Fibroblast of skin of left biceps (primary cell): ENCODE results near the gene PHF21B.
"Not testable (repeated sequence)": the region's sequence is repeated elsewhere in the genome, so short reads cannot be mapped to it uniquely, and the experiment has no call there.

Experiments
- DNase-seq, 2 experiments: peaks; one replicate each; pipeline ENCODE4 v3.0.0-alpha.2; 2013; ENCODE audit warnings: low read depth in 2 of 2

The PHF21B gene

DNA sequence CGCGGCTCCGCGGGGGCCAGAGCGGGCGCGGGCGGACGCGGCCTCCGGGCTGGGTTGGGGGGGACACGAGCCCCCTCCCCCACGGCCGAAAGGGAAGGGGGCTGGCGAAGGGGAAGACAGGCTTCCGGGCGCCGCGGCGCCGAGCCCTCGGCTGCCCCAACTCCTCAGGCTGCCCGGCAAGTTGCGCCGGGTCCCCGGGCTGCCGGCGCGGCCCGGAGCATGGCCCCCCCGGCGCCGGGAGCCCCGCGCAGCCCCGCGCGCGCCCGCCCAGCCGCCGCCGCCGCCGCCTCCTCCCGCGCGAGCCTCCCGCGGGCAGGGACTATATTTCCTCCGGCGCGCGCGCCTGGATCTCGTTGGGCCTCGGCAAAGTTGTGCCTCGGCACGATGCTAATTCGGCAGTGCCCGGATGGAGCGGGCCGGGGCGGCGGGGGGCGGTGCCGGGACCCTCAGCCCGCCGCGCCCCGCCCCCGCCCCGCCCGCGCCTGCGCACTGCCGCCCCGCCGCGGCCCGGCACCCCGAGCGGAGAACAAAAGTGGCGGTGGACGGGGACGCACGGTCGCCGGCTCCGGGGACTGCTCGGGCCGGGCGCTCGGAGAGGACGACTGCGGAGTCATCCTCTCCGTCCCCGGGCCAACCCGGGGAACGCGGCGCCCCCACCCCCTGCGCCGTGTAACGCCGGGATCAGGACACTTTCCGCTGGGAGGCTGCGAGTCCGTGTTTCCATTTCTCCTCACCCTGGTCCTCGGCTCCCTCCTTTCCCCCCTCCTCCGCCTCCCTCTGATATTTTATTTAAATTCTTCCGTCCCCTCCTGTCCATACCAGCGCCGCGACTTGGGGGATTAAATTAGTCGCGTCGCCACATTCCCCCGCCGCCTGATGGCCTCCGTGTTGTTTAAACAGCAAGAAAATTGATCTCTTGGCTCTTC lies at the start of gene PHF21B:
PHF21B (minus strand) TSS at position 400 of the 926 bp plus-strand sequence. CDS start 456 bp downstream, outside the sequence.
- DNase-seq = peak; percentile 36

DNA sequence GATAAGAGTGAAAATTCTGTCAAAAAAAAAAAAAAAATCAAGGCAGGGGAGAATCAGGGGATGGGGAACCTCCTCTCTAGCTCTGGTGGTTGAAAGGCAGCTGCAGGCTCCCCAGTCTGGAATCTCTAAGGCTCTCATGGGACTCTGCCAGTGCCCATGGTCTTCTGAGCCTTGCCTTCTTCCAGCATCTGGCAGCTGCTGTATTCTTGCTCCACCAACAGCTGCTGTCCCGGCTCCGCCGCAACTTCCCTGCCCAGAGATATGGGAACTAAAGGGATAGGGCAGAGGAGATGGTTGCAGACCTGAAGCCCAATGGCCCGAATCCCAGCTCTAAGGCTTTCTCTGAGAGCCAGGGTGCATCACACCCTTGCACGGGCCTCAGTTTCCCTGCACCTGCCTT lies 49.5 kb upstream of the PHF21B start:
- DNase-seq = no peak

DNA sequence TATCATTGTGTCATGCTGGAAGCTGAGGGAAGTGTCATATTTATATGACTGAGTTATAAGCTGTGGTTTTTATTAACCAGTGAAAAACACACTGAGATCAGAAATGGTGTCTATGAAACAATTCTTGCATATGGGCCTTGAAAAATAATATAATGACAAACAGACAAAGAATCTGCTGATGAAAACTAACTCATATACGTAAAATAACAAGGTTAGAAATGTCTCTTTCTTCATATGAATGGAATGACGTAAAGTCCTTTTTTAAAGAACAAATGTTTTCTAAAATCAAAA lies 48.8 kb upstream of the PHF21B start:
- no peak for DNase-seq

DNA sequence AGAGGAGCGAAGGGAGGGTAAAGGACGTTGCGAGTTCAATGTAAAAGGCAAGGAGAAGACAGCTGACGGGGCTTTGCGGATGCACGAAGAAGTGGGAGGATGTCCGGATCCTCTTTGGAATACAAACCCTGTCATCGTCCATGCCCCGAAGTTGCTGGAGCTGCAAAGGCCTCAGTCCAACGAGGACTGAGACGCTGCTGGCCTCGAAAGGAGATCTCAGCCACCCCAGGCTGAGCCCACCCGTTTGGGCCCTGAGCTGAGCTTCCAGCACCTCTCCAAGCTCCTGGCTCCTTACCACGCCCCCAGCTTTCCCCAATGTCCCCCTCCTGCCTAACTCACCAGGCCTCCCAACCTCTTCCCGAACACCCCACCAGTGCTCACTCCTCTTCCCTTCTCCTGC lies 46.1 kb upstream of the PHF21B start:
- DNase-seq = no peak

DNA sequence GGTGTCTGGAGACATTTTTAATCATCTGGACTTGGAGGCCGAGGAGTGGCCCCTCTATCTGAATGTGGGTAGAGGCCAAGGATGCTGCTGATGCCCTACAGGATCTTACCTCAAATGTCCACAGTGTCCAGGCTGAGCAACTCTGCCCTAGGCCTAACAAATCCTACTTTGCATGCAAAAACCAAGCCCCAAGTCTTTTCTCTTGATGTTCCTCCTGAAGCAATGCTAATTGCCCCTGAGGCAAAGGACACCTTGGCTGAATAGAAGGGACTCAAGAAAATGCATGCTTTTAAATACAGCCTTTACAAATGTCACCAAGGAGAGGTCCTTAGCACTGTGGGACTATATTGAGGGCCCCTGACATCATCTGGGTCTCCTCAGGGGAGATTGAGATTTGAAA lies 43.8 kb upstream of the PHF21B start:
- no peak for DNase-seq

DNA sequence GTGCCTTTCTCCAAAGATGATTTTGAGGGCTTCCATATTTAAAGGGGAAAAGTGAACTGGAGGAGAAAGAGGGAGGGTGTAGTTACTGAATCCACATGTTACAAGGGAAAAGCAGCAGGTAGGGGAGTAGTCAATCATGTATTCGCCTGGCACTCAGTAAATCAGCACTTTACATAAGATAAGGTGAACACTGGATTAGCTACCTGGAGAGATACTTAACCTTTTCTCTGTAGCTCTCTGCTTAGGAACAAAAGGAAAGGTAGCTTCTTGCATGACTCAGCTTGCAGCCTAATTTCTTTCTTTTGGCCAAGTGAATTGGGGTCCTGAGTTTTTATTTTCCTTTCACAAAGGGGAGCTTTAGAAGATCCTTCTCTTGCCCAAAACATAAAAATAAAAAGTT lies 43.3 kb upstream of the PHF21B start:
- DNase-seq = no peak

DNA sequence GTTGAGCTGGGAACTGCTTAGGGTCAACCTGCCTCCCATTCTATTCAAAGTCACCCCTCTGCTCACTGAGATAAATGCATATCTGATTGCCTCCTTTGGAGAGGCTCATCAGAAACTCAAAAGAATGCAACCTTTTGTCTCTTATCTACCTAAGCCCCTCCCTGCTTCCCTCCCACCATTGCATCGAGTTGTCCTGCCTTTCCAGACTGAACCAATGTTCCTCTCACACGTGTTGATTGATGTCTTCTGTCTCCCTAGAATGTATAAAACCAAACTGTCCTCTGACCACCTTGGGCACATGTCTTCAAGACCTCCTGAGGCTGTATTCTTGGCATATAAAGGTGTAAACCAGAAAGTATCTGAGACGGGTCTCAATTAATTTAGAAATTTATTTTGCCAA lies 42.9 kb upstream of the PHF21B start:
- not testable (repeated sequence) for DNase-seq

DNA sequence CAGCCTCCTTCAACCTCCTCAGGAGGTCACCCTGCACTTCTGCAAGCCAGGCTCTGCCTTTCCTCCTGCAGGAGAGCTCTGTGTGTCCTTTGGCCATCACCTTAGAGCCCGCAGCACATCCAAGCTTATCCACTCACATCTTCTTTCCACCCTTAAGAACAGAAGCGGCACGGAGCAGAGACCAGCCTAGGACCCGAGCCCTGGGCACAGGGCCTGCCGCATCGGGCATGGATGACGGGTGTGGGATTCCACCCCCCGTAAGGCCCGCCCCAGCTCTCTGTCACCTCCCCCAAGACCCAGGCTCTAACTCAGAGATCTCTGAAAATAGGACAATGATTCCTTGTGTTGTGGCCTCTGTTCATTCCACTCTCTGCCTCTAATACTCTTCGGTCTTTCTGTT lies 42.1 kb upstream of the PHF21B start:
- no peak for DNase-seq

DNA sequence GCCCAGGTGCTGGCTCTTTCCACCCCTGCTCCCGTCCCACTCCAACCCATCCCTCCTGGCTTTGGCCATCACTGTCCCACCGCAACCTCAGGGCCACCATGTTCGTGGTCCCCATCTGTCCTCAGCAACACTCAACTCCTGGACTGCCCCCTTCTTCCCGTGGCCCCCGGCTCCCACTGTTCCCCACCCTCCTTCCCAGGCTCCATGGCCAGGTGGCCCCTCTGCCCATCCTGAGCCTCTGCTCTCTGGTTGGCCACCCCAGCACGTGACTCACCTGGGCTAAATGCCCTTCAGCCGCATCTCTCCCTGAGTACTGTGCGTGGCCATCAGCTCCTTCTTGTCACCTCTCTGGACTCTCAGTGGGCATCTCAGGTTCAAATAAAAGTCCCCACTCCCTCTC lies 41.6 kb upstream of the PHF21B start:
- DNase-seq = no peak

DNA sequence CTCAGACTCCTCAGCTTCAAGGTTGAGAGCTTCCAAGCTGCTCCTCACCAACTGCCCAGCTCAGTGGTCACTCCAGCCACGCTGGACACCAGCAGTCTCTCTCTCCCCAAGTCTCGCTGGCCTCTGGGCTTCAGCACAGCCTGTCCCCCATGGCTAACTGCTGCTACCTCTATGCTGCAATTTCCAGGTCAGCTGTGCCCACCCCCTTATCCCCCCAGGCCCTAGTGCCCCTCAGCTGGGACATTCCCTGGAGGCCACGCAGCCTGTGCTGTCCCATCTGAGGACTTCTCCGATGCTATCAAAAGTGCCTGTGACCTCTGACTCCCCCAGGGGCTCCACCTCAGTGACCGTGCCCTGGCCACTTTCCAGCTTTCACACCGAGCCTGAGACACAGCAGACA lies 37.5 kb upstream of the PHF21B start:
- DNase-seq = no peak

DNA sequence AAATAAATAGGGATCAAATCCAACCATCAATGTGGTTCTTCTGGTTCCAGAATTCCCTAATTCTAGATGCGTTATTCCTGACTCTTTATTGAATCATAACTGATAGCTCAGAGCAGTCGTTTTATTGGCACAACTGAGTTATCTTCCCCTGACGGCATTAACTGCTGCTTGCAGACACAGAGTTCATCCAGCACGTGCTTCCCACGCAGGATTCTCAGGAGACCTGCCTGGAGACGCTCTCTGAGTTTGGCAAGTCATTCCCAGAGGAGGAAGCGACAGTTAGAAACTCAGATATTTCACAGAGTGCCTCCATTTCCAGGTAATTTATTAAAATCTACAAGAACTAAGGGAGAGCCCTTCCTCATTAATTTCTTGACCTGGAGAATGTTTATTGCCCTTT lies 35.4 kb upstream of the PHF21B start:
- no peak for DNase-seq

DNA sequence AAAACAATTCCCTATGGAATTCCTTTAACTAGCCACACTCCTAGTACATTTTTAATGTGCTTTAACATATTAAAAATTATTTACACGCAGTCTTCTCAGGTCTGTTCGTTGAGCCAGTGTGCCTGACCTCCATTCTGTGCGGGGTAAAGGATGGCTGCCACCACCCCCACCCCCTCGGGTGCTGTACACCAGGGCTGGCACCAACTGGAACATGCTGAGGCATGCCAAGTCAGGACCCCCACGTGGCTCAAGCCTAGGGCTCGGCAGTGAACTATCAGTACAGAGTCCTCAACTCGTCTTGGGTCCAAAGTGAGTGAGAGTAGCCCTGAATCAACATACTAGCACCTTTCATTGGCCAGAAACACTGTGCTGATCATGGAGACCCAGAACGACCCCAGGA lies 32.5 kb upstream of the PHF21B start:
- no peak for DNase-seq

DNA sequence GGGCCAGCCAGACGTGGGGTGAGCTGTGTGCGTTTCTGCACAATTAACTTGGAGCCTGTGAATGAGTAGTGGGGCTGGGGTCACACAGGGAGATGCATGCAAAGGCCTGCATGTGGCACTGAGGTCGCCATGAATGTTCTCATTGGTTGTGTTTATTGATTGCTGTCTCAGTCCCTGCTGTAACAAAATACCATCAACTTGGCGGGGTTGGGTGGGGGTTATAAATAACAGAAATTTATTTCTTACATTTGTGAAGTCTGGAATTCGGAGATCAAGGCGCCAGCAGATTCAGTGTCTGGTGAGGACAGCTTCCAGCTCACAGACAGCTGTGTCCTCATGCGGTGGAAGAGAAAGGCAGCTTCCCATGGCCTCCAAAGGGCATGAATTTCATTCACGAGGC lies 29.3 kb upstream of the PHF21B start:
- DNase-seq = no peak

DNA sequence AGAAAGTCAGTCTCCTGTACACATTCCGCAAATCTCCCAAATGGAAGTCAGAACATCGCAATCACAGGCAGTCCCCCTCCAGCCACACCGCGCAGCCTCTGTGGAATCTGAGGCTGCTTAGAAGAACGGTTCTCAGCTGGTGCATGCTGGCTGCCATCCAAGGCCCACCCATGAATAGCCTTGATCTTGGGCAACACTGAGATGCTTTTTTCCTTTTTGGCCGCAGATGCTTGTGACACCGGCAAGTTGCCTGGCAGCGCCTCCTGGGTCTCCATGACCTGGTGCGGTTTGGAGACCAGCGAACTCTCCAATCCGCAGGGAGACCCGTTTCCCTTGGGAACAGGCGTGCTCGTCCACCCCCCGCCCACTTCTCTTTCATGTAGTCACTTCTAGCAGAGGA lies 26.3 kb upstream of the PHF21B start:
- DNase-seq = no peak

DNA sequence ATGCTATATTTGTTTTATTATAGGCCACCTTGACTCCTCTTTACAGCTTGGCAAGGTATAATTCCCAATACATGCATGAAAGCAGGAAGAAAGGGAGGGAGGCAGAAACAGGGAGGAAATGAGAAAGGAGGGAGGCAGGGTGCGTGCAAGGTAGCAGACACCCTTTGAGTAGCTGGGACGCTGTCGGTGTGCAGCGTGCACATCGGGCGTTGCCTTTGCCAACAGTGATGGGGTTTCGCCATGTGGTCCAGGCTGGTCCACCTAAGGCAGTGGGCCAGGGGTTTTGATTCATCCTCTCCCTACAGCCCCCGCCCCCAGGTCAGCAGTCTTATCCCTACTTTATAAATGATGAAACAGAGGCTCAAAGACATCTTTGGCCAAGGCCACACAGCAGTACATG lies 25.0 kb upstream of the PHF21B start:
- no peak for DNase-seq

DNA sequence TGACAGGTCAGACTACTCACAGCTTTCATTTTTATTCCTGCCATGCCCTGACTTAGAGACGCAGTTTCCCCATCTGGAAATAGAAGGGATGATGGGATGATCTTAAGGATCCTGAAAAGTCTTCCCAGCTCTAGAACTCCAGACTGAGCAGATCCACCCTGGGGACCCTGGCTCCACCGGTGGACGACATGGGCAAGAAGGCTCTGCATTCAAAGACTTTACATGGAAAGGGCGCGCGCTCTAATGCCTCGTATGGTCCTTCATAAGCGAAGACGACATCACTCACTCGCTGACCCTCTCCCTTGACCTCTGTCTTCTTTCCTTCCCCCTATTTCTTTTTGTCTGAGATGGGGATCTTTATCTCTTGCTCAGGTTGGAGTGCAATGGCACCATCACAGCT lies 24.4 kb upstream of the PHF21B start:
- DNase-seq = no peak

DNA sequence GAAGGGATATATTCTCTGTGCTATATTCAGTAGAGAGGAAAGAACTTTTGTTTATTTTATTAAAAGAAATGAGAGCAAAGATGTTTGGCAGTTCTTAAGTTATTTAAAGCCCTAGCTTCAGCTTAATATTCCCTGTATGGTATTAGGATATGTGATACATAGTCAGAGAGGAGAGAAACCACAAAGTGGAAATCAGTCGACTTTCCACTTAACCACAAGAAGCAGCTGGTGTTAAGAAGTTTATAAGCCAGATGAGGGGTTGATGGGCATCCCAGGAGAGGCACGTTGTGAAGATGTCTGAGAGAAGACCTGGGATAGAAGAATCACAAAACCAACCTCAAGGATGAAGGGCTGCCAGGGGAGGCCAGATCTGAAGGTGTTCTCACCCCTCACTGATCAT lies 23.3 kb upstream of the PHF21B start:
- no peak for DNase-seq

DNA sequence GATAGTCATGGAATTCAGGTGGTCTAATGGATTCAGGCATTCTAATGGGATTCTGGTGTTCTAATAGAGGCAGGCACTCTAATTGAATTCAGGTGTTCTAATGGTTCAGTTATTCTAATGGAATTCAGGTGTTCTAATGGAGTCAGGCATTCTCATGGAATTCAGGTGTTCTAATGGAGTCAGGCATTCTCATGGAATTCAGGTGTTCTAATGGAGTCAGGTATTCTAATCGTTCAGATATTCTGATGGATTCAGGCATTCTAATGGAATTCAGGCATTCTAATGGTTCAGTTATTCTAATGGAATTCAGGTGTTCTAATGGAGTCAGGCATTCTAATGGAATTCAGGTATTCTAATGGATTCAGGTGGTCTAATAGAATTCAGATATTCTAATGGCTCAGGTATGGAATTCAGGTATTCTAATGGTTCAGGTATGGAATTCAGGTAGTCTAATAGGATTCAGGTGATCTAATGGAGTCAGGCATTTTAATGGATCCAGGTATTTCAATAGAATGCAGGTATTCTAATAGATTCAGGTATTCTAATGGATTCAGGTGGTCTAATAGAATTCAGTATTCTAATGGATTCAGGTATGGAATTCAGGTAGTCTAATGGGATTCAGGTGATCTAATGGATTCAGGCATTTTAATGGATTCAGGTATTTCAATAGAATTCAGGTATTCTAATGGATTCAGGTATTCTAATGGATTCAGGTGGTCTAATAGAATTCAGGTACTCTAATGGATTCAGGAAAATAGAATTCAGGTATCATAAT lies 22.0 kb upstream of the PHF21B start:
- DNase-seq = no peak

DNA sequence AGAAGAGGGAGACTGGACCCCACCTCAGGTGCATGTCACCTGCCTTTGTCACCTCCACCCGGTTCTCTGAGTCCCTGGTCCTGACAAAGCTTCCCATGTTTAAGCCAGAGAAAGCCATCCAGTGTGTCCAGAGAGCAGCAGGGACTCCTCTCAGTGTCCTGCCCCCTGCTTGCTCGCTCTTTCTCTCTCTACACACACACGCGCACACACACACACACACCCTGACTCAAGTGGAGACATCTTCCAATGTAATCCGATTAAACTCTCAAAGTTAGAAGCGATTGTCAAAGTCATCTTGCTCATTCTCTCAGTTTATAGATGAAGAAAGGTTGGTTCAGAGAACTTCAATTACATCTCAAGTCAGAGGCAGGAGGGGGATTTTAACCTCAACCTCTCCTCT lies 19.7 kb upstream of the PHF21B start:
- DNase-seq = no peak

DNA sequence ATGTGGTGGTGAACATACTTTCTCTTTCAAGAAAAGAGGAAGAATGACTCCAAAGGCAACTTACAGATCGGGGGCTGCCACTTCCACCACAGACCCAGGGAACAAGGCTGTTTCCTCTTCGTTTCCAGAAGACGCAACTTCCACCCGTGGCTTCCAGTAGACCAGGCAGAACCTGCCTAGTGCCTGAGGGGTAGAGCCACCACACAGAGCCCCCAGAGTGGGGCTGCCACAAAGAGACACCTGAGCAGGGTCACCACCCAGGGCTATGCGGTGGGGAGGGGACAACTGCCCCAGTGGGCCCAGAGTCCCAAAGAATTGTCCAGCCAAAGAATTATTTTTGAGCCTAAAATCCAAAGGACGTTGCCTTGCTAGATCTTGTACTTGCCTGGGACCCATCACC lies 16.7 kb upstream of the PHF21B start:
- no peak for DNase-seq

DNA sequence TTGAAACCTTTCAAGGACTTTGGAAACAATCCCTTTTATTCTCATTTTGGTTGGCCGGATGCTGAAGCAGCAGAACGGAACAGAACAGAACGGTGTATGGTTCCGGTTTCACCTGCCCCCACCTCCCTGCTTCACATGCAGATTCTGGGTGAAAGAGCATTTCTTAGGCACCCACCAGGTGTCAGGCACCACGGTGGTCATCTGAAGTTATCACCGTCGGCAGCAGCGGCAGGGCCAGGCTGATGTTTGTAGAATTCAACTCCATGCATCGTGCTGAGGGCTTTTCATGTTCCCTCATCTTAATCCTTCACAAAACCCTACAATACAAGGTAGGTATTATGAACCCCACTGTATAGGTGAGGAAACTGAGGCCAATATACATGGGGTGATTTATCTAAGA lies 13.6 kb upstream of the PHF21B start:
- DNase-seq = no peak

DNA sequence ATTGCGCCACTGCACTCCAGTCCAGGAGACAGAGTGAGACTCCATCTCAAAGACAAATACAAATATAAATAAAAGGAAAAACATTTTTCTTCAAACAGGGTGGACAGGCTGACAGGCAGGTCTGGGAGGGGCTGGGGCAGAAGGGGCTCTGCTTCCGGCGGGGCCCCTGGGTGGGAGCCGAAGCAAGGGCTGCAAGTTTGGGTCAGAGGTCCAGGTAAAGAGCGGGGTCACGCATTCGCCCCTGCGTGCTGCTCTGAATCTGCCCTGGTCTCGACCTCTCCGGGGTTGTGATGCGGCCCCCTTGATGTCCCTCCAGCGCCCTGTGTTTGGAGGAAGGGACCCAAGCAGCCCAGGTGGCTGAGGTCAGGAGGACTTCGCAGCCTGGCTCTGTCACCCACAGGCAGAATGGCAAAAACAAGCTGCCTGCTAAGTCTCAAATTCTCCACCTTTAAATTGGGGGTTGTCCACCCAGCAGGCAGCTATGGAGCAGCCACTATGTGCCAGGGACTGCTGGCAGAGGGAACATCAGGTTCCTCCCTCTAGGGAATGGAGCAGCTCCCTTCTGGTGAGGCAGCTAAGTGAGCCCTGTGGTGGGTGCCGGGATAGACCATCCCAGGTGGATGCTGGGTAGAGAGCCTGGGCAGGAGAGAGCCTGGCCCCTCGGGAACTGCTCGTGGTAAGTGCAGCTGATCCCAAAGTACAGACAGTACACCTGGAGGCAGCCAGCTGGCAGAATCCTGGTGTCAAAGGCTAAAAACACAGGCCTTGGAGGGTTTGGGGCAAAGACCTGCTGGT lies 10.3 kb upstream of the PHF21B start:
- DNase-seq = no peak

DNA sequence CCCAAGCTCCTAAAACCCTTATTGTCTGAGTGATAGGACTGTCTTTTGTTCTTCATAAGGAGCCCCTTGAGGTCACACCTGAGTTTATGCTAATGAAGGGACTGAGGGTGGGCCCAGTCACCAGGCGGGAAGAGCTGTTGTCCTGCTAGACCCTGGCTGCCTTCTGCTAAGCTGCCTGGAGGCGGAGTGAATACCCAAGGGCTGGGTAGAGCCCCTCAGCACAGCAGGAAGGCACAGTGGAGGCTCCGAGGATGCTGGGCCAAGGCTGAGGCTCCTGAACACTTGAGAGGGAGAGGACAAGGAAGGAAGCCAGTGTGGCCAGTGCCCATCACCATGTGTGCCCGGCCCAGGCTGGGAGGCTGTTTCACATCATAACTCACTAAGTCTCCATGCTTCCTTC lies 4.8 kb upstream of the PHF21B start:
- no peak for DNase-seq
